Measurements from ENCODE around the gene TEKT3.

TEKT3 gene

GRCh38 chr17:15287538-15288267 lies 53.7 kb downstream of the TEKT3 start:
- TF ChIP-seq, protein P1, sequence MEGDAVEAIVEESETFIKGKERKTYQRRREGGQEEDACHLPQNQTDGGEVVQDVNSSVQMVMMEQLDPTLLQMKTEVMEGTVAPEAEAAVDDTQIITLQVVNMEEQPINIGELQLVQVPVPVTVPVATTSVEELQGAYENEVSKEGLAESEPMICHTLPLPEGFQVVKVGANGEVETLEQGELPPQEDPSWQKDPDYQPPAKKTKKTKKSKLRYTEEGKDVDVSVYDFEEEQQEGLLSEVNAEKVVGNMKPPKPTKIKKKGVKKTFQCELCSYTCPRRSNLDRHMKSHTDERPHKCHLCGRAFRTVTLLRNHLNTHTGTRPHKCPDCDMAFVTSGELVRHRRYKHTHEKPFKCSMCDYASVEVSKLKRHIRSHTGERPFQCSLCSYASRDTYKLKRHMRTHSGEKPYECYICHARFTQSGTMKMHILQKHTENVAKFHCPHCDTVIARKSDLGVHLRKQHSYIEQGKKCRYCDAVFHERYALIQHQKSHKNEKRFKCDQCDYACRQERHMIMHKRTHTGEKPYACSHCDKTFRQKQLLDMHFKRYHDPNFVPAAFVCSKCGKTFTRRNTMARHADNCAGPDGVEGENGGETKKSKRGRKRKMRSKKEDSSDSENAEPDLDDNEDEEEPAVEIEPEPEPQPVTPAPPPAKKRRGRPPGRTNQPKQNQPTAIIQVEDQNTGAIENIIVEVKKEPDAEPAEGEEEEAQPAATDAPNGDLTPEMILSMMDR (IDR thresholded peaks at IDR 0.05; ENCODE audit: borderline replicate concordance, control extremely low read depth, extremely low read depth, insufficient read depth, missing control alignments) = no peak
- in situ Hi-C loops (cut with MboI; ENCODE audit: low sequenced_read_pairs, unreplicated experiment) = no loop called here
- no peak for DNase-seq (ENCODE audit: low spot score)

DNA sequence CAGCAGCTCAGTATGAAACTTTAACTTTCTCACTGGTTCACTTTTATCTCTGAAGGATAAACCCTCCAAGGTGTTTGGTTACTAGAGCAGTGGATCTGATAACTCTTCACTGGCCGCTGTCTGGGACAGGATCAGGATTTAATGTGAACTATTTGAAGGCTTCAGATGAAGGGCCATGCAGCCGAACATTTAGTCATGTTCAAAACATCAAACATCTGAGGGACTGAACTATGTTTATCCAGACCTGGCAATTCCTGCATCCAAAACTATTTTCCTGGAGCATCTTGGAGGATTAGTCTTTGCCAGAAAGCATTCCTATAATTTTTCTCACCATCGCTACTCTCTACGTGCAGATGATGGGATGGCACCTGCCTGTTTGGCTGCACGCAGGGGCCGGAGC lies 55.9 kb downstream of the TEKT3 start:
- in situ Hi-C loops (cut with MboI; ENCODE audit: low sequenced_read_pairs, unreplicated experiment) = no loop called here
- TF ChIP-seq, protein P1 (IDR thresholded peaks at IDR 0.05; ENCODE audit: borderline replicate concordance, control extremely low read depth, extremely low read depth, insufficient read depth, missing control alignments) = no peak
- no peak for DNase-seq (ENCODE audit: low spot score)

GRCh38 chr17:15284537-15284936 lies 56.9 kb downstream of the TEKT3 start:
- no peak for DNase-seq (ENCODE audit: low spot score)
- in situ Hi-C loops (cut with MboI; ENCODE audit: low sequenced_read_pairs, unreplicated experiment) = no loop called here
- TF ChIP-seq, protein P1 (IDR thresholded peaks at IDR 0.05; ENCODE audit: borderline replicate concordance, control extremely low read depth, extremely low read depth, insufficient read depth, missing control alignments) = no peak

DNA sequence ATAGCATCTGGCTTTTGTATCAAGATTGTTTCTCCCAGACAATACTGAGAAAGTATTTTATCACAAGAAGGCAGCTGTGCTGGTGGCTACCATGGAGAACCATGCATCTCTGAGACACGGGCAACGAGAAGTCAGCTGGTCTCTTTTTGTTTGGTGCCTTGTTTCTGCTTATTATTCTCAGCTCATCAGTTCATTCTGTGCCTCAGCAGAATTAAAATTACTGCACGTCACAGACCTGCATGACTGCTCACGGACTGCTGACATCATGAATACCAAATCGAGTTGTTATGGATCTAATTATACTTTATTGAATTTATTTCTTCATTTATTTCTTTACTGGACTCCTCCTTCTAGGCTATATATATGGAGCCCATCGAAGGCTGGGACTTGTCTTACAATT lies 57.3 kb downstream of the TEKT3 start:
- in situ Hi-C loops (cut with MboI; ENCODE audit: low sequenced_read_pairs, unreplicated experiment) = no loop called here
- TF ChIP-seq, protein P1 (IDR thresholded peaks at IDR 0.05; ENCODE audit: borderline replicate concordance, control extremely low read depth, extremely low read depth, insufficient read depth, missing control alignments) = no peak
- DNase-seq (ENCODE audit: low spot score) = no peak

DNA sequence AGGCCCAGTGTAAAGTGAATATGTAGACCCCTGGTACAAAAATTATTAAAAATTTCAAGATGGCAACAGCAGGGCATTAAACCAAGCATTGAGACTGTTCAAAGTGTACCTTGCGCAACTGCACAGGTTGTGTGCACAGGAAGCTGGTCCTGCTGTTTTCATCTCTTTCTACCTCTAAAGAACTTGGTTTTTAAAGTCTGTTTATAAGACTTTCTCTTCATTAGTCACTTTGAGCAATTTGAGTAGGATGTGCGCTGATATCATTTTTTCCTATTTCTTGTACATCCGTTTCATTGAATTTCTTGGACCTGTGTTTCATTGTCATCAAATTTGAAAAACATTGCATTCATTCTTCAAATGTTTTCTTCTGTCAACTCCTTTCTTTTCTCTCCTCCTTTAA lies 59.5 kb downstream of the TEKT3 start:
- no peak for DNase-seq (ENCODE audit: low spot score)
- TF ChIP-seq, protein P1 (IDR thresholded peaks at IDR 0.05; ENCODE audit: borderline replicate concordance, control extremely low read depth, extremely low read depth, insufficient read depth, missing control alignments) = no peak
- in situ Hi-C loops (cut with MboI; ENCODE audit: low sequenced_read_pairs, unreplicated experiment) = no loop called here

DNA sequence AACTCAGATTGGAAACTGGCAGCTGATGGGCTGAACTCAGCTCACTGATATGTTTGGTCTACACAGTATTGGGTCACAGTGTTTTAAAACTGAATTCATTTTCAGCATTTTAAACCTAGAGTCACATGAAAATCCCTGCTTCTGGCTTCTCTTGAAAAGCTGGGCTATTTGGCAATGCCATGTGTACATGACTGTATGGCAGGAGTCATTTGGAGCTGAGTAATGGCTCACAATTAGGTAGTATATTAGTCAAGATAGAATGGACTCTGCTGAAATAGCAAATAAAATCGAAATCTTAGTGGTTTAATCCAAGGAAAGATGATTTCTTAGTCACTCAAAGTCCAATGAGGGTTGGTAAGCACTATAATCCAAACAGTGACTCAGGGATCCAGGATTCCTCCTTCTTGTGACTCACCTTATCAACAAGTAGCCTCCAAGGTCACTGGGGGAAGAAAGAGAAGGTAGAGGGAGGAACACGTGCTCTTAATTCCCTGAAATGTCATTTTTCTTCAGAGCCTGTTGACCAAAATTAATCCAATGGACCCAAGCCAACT lies 62.4 kb downstream of the TEKT3 start:
- TF ChIP-seq, protein P1 (IDR thresholded peaks at IDR 0.05; ENCODE audit: borderline replicate concordance, control extremely low read depth, extremely low read depth, insufficient read depth, missing control alignments) = no peak
- no peak for DNase-seq (ENCODE audit: low spot score)
- in situ Hi-C loops (cut with MboI; ENCODE audit: low sequenced_read_pairs, unreplicated experiment) = no loop called here
